ENCODE results near the gene SMIM21. TPM values are rescaled to one million over a fixed set of nuclear protein-coding genes. Genes with fewer than 3 reads are reported as not detected.

Gene SMIM21
- total RNA-seq, 2 donors from 2014 or later: not detected

DNA sequence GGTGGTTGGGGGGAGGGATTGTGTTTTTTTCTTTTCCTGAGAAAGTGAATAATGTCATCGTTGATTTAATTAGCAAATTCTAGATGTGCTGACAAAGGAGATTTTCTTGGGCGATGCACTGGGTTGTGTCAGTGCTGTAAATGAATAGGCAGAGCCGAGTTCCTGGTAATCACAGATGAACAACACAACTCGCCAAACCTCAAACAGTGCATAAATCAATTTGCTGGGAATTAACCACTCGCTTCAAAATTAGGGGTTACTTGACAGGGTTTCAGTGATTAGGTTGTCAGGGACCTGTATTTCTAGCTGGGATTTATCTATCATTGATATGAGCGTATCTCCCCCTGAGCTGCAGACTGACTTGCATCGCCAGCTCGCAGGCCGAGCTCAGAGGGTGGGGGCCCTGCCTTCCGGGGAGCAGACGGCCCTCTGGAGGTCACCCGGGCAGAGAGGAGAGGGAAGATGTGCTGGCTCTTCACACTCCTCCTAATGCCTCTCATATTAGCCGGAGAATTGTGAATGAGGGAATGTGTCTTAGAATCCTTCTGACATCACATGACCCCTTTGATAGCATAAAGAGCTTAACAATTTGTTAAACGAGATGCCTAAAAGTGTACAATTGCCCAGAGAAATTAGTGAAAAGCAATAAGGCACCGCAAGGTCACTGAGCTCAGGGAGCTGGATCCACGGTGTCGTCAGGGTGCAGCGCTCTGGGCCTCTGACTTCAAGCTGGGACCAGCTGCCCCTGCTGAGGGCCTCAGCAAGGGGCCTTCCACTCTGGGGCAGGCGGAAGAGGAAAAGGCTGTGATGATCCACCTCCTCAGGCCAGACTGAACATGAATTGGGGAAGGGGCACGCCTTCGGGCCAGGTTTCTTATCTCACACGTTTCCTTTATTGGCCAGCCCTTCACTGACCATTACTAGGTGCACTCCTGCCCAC lies 48.9 kb downstream of the SMIM21 start:
- H3K4me3 ChIP-seq: no peak overlapping the region
- no peaks in the 10 kb centered on the region for H3K4me1 ChIP-seq
- ATAC-seq: no peak
- intact Hi-C loops (cut with DNase I): no loop called here
- H3K27ac ChIP-seq: no peak overlapping the region
- no peaks in the 10 kb centered on the region for H3K36me3 ChIP-seq (replicated peaks in 1 of 2; ENCODE audit: insufficient read depth in 1 of 2, low read depth in 2 of 2)
- WGBS, 2 donors: 53 to 55% methylated on average over 22 of the region's 22 CpGs
- H3K27me3 ChIP-seq: no peaks in the 10 kb centered on the region
- TF ChIP-seq POLR2A (IDR thresholded peaks at IDR 0.05) (no peak), CTCF (IDR thresholded peaks at IDR 0.05) (no peak)
- no peak for DNase-seq
- no peaks in the 10 kb centered on the region for H3K9me3 ChIP-seq

- no peak overlapping the region for H3K27ac ChIP-seq
- H3K4me3 ChIP-seq: no peak overlapping the region
- H3K4me1 ChIP-seq: no peaks in the 10 kb centered on the region
- intact Hi-C loops (cut with DNase I): no loop called here
- WGBS, 2 donors: 88 to 92% methylated on average over 10 of the region's 10 CpGs
- ATAC-seq (no peak), DNase-seq (no peak)
- no peak for TF ChIP-seq CTCF (IDR thresholded peaks at IDR 0.05)
- TF ChIP-seq POLR2A (IDR thresholded peaks at IDR 0.05): no peak
- no peaks in the 10 kb centered on the region for H3K27me3 ChIP-seq
- H3K9me3 ChIP-seq: no peaks in the 10 kb centered on the region
- no peaks in the 10 kb centered on the region for H3K36me3 ChIP-seq (replicated peaks in 1 of 2; ENCODE audit: insufficient read depth in 1 of 2, low read depth in 2 of 2)
Measured at GRCh38 chr18:75377926-75378325, 49.6 kb downstream of the SMIM21 start.

DNA sequence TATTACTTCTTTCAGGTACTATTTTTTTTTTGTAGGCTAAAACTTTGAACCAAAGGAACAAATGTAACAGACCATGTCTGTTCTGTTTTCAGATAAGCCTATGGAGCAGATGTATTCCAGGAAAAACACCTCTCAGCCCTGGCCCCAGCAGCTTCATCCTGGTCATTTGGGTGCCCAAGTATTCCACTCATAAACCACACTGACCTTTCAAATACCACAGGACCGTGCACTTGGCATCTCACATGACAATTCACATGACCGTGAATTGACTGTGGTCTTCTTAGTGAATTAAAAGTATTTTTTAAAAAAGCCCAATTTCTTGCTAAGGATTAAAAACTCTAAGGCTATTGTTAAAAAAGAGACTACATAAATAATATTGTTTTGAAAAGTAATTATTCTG lies 50.2 kb downstream of the SMIM21 start:
- intact Hi-C loops (cut with DNase I): no loop called here
- Histone ChIP-seq H3K4me1 (no peaks in the 10 kb centered on the region), H3K4me3 (no peak overlapping the region), H3K27me3 (no peaks in the 10 kb centered on the region), H3K36me3 (replicated peaks in 1 of 2; ENCODE audit: insufficient read depth in 1 of 2, low read depth in 2 of 2) (no peaks in the 10 kb centered on the region), H3K27ac (no peak overlapping the region), H3K9me3 (no peaks in the 10 kb centered on the region)
- no peak for DNase-seq
- TF ChIP-seq POLR2A (IDR thresholded peaks at IDR 0.05) (no peak), CTCF (IDR thresholded peaks at IDR 0.05) (no peak)
- ATAC-seq: no peak
- WGBS, 2 donors: 62 to 83% methylated on average over 2 of the region's 2 CpGs

DNA sequence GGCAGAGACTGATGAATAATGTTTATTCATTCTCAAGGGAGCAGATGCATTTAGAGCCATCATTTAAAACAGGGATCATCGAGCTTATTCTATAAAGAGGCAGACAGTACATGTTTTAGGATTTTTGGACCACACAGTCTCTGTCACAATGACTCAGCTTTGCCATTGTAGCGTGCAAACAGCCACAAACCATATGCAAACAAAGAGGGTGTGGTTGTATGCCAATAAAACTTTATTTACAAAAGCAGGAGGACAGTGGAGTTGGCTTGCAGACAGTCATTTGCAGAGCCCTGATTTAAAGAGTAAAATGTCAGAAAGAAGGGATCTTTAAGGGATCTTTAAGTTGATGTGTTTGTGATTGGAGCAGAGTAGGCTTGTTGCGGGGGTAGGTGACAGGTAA lies 51.5 kb downstream of the SMIM21 start:
- 80 to 90% methylated on average over 3 of the region's 3 CpGs for WGBS, 2 donors
- H3K4me1 ChIP-seq: no peaks in the 10 kb centered on the region
- intact Hi-C loops (cut with DNase I): no loop called here
- H3K36me3 ChIP-seq (replicated peaks in 1 of 2; ENCODE audit: insufficient read depth in 1 of 2, low read depth in 2 of 2): no peaks in the 10 kb centered on the region
- ATAC-seq: no peak
- no peak overlapping the region for H3K4me3 ChIP-seq
- no peak overlapping the region for H3K27ac ChIP-seq
- no peak for DNase-seq
- TF ChIP-seq CTCF (IDR thresholded peaks at IDR 0.05): no peak
- no peak for TF ChIP-seq POLR2A (IDR thresholded peaks at IDR 0.05)
- H3K27me3 ChIP-seq: no peaks in the 10 kb centered on the region
- H3K9me3 ChIP-seq: no peaks in the 10 kb centered on the region

- WGBS, 2 donors: 74 to 76% methylated on average over 6 of the region's 6 CpGs
- Histone ChIP-seq H3K4me3 (no peak overlapping the region), H3K27me3 (no peaks in the 10 kb centered on the region), H3K9me3 (no peaks in the 10 kb centered on the region), H3K4me1 (no peaks in the 10 kb centered on the region), H3K27ac (no peak overlapping the region), H3K36me3 (replicated peaks in 1 of 2; ENCODE audit: insufficient read depth in 1 of 2, low read depth in 2 of 2) (no peaks in the 10 kb centered on the region)
- ATAC-seq (no peak), DNase-seq (no peak)
- no peak for TF ChIP-seq POLR2A (IDR thresholded peaks at IDR 0.05)
- intact Hi-C loops (cut with DNase I): no loop called here
Measured at GRCh38 chr18:75375341-75375740, 52.2 kb downstream of the SMIM21 start.

Data from body of pancreas (tissue), 4 donors.